Chondrocyte (in vitro differentiated cells): Measurements from ENCODE around the gene CREB5. TPM values are rescaled to one million over a fixed set of nuclear protein-coding genes. Genes with fewer than 3 reads are reported as not detected.

Source experiments
- DNase-seq: peaks from one replicate; pipeline ENCODE4 v3.0.0; 2021; ENCODE audit warnings: mixed read lengths, low spot score
- H3K27ac Mint-ChIP-seq: one replicate; pipeline ENCODE4 v1.8.0; 2021; ENCODE audit warnings: mild to moderate bottlenecking, moderate library complexity, mixed read lengths; ENCODE audit not compliant: unreplicated experiment
- H3K27me3 Mint-ChIP-seq: 2 replicates; pipeline ENCODE4 v1.8.0; 2021; ENCODE audit warnings: low read depth, mixed read lengths
- H3K36me3 Mint-ChIP-seq: 2 replicates; pipeline ENCODE4 v1.8.0; 2021; ENCODE audit warnings: low read depth, mixed read lengths
- H3K4me1 Mint-ChIP-seq: 2 replicates; pipeline ENCODE4 v1.8.0; 2021; ENCODE audit warnings: low read depth, mild to moderate bottlenecking, mixed read lengths
- H3K4me3 Mint-ChIP-seq: one replicate; pipeline ENCODE4 v1.8.0; 2021; ENCODE audit warnings: mild to moderate bottlenecking, moderate library complexity, mixed read lengths; ENCODE audit not compliant: unreplicated experiment
- H3K9me3 Mint-ChIP-seq: 2 replicates; pipeline ENCODE4 v1.8.0; 2021; ENCODE audit warnings: low read depth, mixed read lengths
- CTCF ChIP-seq: fragments of 200-600 bp; sonication (generic); IDR thresholded peaks from 2 replicates; pipeline ENCODE4 v1.5.0; 2021; ENCODE audit warnings: antibody characterized with exemption, mild to moderate bottlenecking, moderate library complexity
- total RNA-seq: library from RNA; stranded (reverse); gene quantifications from 3 replicates; pipeline ENCODE4 v1.2.1, GENCODE V29; 2021

Gene CREB5
- total RNA-seq, 1 donor from 2014 or later = 8.2 TPM

- H3K9me3 Mint-ChIP-seq = peaks cover 2% of the 10 kb centered on the region
- no peak overlapping the region for H3K4me3 Mint-ChIP-seq
- no peaks in the 10 kb centered on the region for H3K36me3 Mint-ChIP-seq
- peaks cover 17% of the 10 kb centered on the region for H3K4me1 Mint-ChIP-seq
- H3K27me3 Mint-ChIP-seq = peaks cover 10% of the 10 kb centered on the region
- H3K27ac Mint-ChIP-seq = no peak overlapping the region
- DNase-seq = no peak
- TF ChIP-seq CTCF = no peak
These were observed 438.4 kb downstream of the CREB5 start for GRCh38 chr7:28850699-28851098.

GRCh38 chr7:28853150-28853549 is 440.8 kb downstream of the CREB5 start:
- no peak for TF ChIP-seq CTCF
- no peak for DNase-seq
- H3K4me1 Mint-ChIP-seq = peaks cover 22% of the 10 kb centered on the region
- H3K36me3 Mint-ChIP-seq = no peaks in the 10 kb centered on the region
- no peak overlapping the region for H3K27ac Mint-ChIP-seq
- no peaks in the 10 kb centered on the region for H3K9me3 Mint-ChIP-seq
- peak overlapping the region; percentile 71 for H3K4me3 Mint-ChIP-seq
- H3K27me3 Mint-ChIP-seq = peaks cover 10% of the 10 kb centered on the region

GRCh38 chr7:28853834-28854749 is 441.8 kb downstream of the CREB5 start:
- peak; percentile 99 for TF ChIP-seq CTCF
- H3K27me3 Mint-ChIP-seq = peaks cover 8% of the 10 kb centered on the region
- no peaks in the 10 kb centered on the region for H3K9me3 Mint-ChIP-seq
- H3K4me1 Mint-ChIP-seq = peaks cover 22% of the 10 kb centered on the region
- no peaks in the 10 kb centered on the region for H3K36me3 Mint-ChIP-seq
- H3K4me3 Mint-ChIP-seq = peak overlapping the region; percentile 71
- DNase-seq = peak; percentile 92
- no peak overlapping the region for H3K27ac Mint-ChIP-seq

GRCh38 chr7:28854750-28855074 is 442.4 kb downstream of the CREB5 start:
- Mint-ChIP-seq H3K9me3 (no peaks in the 10 kb centered on the region), H3K27ac (no peak overlapping the region)

More at GRCh38 chr7:28854750-28855074, 442.4 kb downstream of the CREB5 start:
- H3K4me1 Mint-ChIP-seq = peaks cover 22% of the 10 kb centered on the region
- peak overlapping the region; percentile 71 for H3K4me3 Mint-ChIP-seq
- no peak for DNase-seq
- TF ChIP-seq CTCF = no peak
- H3K27me3 Mint-ChIP-seq = peaks cover 9% of the 10 kb centered on the region
- H3K36me3 Mint-ChIP-seq = no peaks in the 10 kb centered on the region
